ENCODE measurements around the gene DDX4.

- TF ChIP-seq POLR2AphosphoS5 (IDR thresholded peaks at IDR 0.05; ENCODE audit: low read depth) (no peak), CTCF (IDR thresholded peaks at IDR 0.05; ENCODE audit: insufficient read depth, low read length) (no peak)
Observed at GRCh38 chr5:55823151-55823796, 85.4 kb downstream of the DDX4 start.
